ENCODE measurements around the gene ACTR8.

Gene ACTR8

GRCh38 chr3:53833700-53834099 lies 48.3 kb downstream of the ACTR8 start:
- ATAC-seq: no peak

DNA sequence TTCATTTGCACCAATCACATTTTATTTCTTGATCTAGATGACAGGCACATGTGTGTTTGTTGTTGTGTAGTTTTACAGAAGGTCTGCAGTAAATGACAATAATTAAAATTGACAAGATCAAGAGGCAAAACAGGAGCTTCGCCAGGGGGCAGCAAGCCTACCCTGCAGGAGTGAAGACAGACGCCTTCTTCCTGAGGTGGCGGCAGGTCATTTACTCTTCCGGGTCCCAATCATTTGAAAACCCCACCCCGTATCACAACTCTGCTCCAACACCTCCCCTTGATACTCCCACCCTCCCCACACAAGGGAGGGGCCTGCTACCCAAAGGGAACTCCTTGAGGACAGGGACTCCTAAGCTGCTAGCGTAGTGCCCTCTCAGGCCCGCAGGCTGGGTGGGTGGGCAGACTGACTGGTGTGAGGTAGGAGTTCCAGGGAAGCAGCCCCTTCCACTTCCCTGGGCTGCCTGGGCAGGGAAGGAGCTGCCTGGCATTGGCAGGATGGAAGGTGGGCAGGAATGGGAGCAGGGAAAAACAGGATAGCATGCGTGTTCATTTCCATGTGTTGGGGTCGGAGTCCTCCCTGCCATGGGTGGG lies 48.8 kb downstream of the ACTR8 start:
- no peak for ATAC-seq

GRCh38 chr3:53830944-53831343 lies 51.0 kb downstream of the ACTR8 start:
- ATAC-seq: no peak

DNA sequence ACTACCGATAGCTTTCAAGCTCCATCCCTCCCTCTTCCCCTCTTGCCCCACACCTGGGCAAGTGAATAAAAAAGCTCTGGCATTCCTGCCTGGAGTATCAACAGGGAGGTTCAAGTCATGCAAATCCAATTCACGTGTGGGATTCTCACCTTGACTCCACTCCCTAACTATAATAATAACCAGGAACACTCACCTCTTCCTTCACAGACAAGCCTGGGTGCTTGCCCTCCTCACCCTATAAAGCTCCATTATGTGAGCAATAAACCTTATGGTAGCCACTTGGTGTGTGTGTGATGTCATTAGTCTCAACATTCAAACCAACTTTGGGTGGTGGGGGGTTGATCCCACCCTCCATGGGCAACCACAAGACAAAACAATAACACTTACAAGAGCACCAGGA lies 52.3 kb downstream of the ACTR8 start:
- no peak for ATAC-seq

- no peak for ATAC-seq
These were observed 53.4 kb downstream of the ACTR8 start for GRCh38 chr3:53828581-53828980.

DNA sequence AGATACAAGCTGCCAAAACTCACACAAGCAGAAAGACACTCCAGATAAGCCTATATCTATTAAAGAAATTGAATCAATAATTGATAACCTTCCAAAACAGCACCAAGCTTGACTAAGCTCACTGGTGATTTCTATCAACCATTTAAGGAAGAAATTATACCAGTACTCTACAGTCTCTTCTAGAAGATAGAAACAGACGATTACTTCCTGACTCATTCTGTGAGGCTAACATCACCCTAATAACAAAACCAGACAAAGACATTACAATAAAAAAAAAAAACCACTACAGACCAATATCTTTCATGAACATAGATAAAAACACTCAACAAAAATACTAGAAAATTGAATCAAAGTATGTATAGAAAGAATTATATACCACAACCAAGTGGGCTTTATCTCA lies 55.9 kb downstream of the ACTR8 start:
- ATAC-seq: peak in 1 of 2 donors; percentile 49

GRCh38 chr3:53824795-53825194 lies 57.2 kb downstream of the ACTR8 start:
- ATAC-seq: no peak

- ATAC-seq: no peak
These were observed 57.8 kb downstream of the ACTR8 start for GRCh38 chr3:53823956-53824657.

GRCh38 chr3:53823026-53823955 lies 58.7 kb downstream of the ACTR8 start:
- ATAC-seq: no peak

GRCh38 chr3:53822331-53822741 lies 59.6 kb downstream of the ACTR8 start:
- no peak for ATAC-seq

- no peak for ATAC-seq
These were observed 60.3 kb downstream of the ACTR8 start for GRCh38 chr3:53821631-53822121.

GRCh38 chr3:53820756-53821580 lies 61.0 kb downstream of the ACTR8 start:
- ATAC-seq: no peak

DNA sequence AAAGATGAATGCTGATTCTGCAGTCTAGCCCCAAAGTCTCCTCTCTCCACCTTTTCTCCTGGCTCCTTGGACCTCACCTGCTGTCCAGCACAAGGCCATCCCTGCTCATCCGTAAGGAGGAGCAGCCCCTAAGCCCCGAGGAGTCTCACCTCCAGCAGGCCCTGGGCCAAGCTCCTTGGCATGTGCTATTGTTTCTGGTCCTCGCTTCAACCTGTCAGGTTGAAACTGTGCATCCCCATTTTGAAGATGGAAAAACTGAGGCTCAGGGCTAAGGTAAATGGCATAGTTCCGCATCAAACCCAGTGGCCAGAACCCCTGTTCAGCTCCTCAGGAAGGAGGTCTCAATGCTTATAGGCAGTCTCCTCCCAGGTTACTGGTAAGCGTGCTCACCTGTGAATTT lies 61.9 kb downstream of the ACTR8 start:
- no peak for ATAC-seq

DNA sequence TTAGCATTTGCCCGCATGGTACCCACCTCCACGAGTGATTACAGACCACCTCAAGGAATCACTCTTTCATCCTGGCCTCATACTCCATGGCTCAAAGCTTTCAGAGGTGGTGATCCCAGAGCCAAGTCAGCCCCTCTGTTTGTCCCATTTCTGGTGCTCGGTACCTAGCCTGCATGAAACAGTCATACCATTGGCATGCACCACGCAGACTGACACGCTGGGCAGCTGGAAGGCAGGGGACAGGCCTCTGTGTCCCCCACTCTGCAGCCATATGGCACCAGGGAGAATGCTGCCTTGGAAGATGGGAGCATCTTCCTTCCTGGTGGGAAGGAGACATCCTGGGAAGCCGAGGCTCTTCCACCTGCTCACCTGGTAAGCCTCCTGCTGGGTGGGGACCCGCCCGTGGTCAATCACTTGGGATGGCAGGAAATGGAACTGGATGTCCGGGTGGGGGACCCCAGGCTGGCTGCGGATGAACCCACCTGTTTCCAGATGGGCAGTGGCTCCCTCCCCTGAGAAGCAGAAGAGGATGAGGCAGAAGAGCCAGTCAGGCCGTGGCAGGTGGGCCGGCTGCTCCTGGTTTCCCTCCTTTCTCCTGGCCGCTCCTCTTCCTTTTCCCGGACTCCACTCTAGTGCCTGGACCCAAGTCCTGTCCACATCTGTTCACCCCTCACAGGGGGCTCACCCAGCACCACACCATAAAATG lies 62.6 kb downstream of the ACTR8 start:
- no peak for ATAC-seq

DNA sequence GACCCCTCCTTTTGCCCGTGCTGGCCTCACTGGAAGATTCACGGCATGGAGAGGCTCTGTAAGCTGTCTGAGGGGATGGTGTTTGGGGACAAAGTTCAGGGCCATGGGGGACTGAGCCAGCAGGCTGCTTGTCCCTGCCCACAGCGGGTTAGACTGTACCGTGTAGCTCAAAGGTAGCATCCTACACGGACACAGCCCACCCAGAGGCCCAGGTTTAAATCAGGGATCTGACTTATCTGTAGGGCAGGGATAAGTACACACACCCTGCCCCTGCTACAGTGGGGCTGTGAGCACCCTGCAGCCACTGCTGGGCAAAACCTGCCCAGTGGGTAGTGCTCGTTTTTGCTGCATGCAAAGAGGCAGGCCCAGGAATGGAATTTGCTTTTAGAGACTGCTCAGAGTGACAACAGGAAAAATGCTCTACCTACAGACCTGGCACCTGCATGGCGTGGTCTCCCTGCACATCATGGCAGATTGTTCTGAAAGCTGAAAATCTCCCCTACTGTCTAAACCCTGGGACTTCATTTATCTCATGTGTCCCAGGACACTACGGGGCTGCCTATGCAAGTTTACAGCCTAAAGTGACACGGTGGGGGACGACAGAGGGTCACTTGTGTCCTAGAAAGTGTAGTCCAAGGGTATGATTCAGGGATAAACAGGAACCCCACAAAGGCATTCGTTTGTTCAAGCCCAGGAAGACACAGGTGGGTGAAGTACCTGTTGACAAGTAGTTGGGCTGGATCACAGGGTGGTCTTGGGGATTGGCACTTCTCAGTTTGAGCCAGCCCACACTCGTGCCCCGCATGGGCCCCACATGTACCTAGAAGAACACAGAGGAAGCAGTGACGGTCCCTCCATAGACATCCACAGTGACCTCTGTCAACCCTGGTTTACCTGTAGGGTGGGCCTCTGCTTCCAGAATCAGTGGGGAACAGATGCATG lies 63.5 kb downstream of the ACTR8 start:
- no peak for ATAC-seq

DNA sequence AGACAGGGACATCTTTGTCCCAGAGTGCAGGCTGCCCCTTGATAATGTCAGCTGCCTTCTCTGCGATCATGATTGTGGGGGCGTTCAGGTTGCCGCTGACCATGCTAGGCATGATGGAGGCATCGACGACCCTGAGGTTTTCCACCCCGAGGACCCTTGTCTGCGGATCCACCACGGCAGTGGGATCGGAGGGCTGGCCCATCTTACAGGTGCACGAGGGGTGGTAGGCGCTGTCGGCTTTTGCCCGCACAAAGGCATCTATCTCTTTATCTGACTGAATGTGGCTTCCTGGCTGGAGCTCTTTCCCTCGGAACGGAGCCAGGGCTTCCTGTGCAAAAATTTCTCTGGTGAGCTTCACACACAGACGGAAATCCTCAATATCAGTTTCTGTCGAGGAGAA lies 64.1 kb downstream of the ACTR8 start:
- ATAC-seq: no peak

DNA sequence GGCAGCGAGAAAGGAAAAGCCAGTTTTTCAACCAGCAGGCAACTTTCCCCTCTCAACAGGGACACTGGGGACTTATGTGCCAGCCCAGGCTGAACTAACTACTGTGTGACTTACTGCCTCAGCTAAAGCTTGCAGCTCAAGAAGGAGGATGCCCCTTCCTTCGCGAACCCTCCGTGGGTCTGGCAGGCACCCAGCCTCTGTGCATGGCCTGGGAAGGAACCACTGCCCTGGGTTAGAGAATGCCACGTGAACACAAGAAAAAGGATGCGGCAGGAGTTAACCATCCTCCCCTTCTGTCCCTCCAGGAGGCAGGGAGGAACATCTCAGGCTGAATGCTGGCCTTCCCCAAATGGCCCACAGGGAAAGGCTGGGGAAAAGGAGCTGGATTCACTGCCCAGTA lies 64.7 kb downstream of the ACTR8 start:
- no peak for ATAC-seq

Measured in activated CD4-positive, CD25-positive, alpha-beta regulatory T cell treated with anti-CD3 and anti-CD28 coated beads, Interleukin-2, amount 50 U/mL, for 24 hours (primary cell).